Endothelial cell of umbilical vein (primary cell): ENCODE measurements around the gene MYBPC1.

ENCODE experiments used
- CTCF ChIP-seq, 2 donors: IDR thresholded peaks; 1 replicate in 1 of 2; 2 replicates in 1 of 2; pipeline ENCODE4 v1.5.1; 2011; ENCODE audit warnings: low read length in 2 of 2, mild to moderate bottlenecking in 2 of 2, moderate library complexity in 2 of 2, control low read depth in 1 of 2, inconsistent platforms in 1 of 2, low read depth in 1 of 2; ENCODE audit not compliant: insufficient read depth in 1 of 2; ENCODE audit errors: extremely low read depth in 1 of 2
- EZH2 ChIP-seq: IDR thresholded peaks from 2 replicates; pipeline ENCODE4 v1.6.1; 2012; ENCODE audit warnings: borderline replicate concordance, low read depth, mild to moderate bottlenecking, moderate library complexity, low read length, inconsistent platforms; ENCODE audit not compliant: severe bottlenecking
- FOS ChIP-seq: IDR thresholded peaks from 2 replicates; pipeline ENCODE4 v1.6.1; 2011; ENCODE audit warnings: mild to moderate bottlenecking, low read length, moderate library complexity, borderline replicate concordance; ENCODE audit not compliant: insufficient read depth
- GATA2 ChIP-seq: IDR thresholded peaks from 2 replicates; pipeline ENCODE4 v1.7.0; 2011; ENCODE audit warnings: low read depth, mild to moderate bottlenecking, moderate library complexity, mixed read lengths, low read length; ENCODE audit not compliant: insufficient read length, insufficient read depth
- JUN ChIP-seq: IDR thresholded peaks from 2 replicates; pipeline ENCODE4 v1.6.1; 2011; ENCODE audit warnings: borderline replicate concordance, low read depth; ENCODE audit not compliant: insufficient read length, insufficient read depth
- MAX ChIP-seq: IDR thresholded peaks from 2 replicates; pipeline ENCODE4 v1.6.1; 2011; ENCODE audit not compliant: insufficient read depth, insufficient read length
- MYC ChIP-seq: IDR thresholded peaks from one replicate; pipeline ENCODE4 v1.6.1; 2011; ENCODE audit warnings: mild to moderate bottlenecking, low read depth, low read length
- POLR2A ChIP-seq: IDR thresholded peaks from 2 replicates; pipeline ENCODE4 v1.6.1; 2012; ENCODE audit warnings: low read depth, mild to moderate bottlenecking, control low read depth, low read length
- POLR2AphosphoS5 ChIP-seq: IDR thresholded peaks from 2 replicates; pipeline ENCODE4 v1.6.1; 2012; ENCODE audit warnings: low read depth, mild to moderate bottlenecking, control low read depth, low read length, moderate library complexity; ENCODE audit not compliant: insufficient read depth

- no peak for TF ChIP-seq CTCF (IDR thresholded peaks at IDR 0.05; ENCODE audit: extremely low read depth in 1 of 2, insufficient read depth in 1 of 2, low read depth in 1 of 2, low read length in 2 of 2)
- TF ChIP-seq POLR2AphosphoS5: no peak
- no peak for TF ChIP-seq MAX
- TF ChIP-seq EZH2: no peak
- no peak for TF ChIP-seq JUN
- no peak for TF ChIP-seq POLR2A
- no peak for TF ChIP-seq MYC
- no peak for TF ChIP-seq GATA2
- TF ChIP-seq FOS: no peak
These were observed 137.5 kb downstream of the MYBPC1 start for GRCh38 chr12:101732318-101732717.
